Mucosa of rectum (tissue), 2 donors: ENCODE data around the gene KMT2C.
"Not testable (repeated sequence)": the region's sequence is repeated elsewhere in the genome, so short reads cannot be mapped to it uniquely, and the experiment has no call there.

Source experiments
- H3K27ac ChIP-seq, 2 donors: one replicate each; pipeline ENCODE4 v1.7.0; 2013; ENCODE audit warnings: inconsistent platforms in 2 of 2, low read depth in 2 of 2, low read length in 2 of 2
- H3K27me3 ChIP-seq, 2 donors: one replicate each; pipeline ENCODE4 v1.7.0; 2013; ENCODE audit warnings: low read length in 2 of 2; ENCODE audit not compliant: control insufficient read depth in 2 of 2, insufficient read depth in 2 of 2
- H3K36me3 ChIP-seq, 2 donors: one replicate each; pipeline ENCODE4 v1.7.0; 2013; ENCODE audit warnings: low read length in 2 of 2; ENCODE audit not compliant: control insufficient read depth in 2 of 2, insufficient read depth in 2 of 2
- H3K4me1 ChIP-seq, 2 donors: one replicate each; pipeline ENCODE4 v1.7.0; 2013; ENCODE audit warnings: low read length in 2 of 2, mild to moderate bottlenecking in 1 of 2; ENCODE audit not compliant: control insufficient read depth in 2 of 2, insufficient read depth in 2 of 2
- H3K4me3 ChIP-seq, 2 donors: one replicate each; pipeline ENCODE4 v1.7.0; 2013; ENCODE audit warnings: low read length in 2 of 2
- H3K9ac ChIP-seq, 2 donors: one replicate each; pipeline ENCODE4 v1.7.0; 2013; ENCODE audit warnings: low read length in 2 of 2, low read depth in 1 of 2, mild to moderate bottlenecking in 1 of 2
- H3K9me3 ChIP-seq, 2 donors: one replicate each; pipeline ENCODE4 v1.7.0; 2013; ENCODE audit warnings: low read length in 2 of 2; ENCODE audit not compliant: control insufficient read depth in 2 of 2
- donor health status: healthy.
- donor health status: Normal muscosa, but diverticular disease.

The KMT2C gene

DNA sequence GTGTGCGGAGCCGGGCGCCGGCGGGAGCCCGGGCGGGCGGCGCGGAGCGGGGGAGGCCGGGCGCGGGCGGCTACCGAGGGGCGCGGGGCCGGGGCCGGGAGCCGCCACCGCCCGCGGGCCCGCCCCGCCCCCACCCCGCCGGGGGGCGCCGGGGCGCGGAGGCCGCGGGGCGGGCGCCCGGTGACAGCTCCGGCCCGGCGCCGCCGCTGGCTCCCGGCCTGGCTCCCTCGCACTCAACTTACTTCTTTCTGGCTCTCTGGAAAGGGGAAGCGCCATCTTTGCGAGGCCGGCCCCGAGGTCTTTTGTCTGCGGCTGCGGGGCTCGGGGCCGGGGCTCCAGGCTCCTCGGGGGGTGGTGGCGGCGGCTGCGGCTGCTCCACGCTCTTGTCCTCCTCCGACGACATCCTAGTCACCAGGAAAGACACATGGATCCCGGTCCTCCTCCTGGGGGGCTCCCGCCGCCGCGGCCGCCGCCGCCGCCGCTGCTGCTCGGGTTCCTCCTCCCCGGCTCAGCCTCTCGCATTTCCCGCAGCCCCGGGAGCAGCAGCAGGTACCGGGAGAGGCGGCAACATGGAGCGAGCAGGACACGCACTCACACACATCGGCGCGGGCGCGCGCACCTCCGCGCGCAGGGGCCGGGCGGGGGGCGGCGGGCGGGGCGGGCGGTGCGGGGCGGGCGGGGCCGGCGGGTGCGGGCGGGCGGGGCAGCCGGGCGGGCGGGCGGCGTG lies at the start of gene KMT2C:
Gene KMT2C (minus strand): TSS at position 620 of the 727 bp plus-strand sequence. CDS start 217 bp downstream, at position 403.
- peak within 1 kb of the TSS; percentile 76 to 90 for H3K9ac ChIP-seq
- H3K27ac ChIP-seq, result peak within 1 kb of the TSS; percentile 97 to 98
- H3K27me3 ChIP-seq, result no peaks in the 10 kb centered on the region
- H3K4me1 ChIP-seq, result peaks cover 6 to 10% of the 10 kb centered on the region in 2 donors
- no peaks in the 10 kb centered on the region for H3K36me3 ChIP-seq
- H3K4me3 ChIP-seq, result peak within 1 kb of the TSS; percentile 80 to 83
- H3K9me3 ChIP-seq, result no peaks in the 10 kb centered on the region

DNA sequence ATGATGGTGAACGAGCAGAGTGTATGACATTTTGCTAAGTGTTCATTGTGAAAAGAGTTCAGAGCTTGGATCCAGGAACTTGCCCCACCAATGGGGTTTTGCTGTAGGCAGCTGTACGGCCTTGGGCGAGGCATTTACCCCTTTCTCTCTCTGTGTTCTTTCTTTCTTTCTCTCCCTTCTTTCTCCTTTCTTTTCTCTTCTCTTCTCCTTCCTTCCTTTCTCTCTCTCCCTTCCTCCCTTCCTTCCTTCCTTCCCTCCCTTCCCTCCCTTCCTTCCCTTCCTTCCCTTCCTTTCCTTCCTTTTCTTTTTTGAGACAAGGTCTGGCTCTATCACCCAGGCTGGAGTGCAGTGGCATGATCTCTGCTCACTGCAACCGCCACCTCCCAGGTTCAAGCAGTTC lies 45.3 kb upstream of the KMT2C start:
- no peaks in the 10 kb centered on the region for H3K36me3 ChIP-seq
- H3K9ac ChIP-seq, result no peak overlapping the region
- no peaks in the 10 kb centered on the region for H3K27me3 ChIP-seq
- H3K4me1 ChIP-seq, result no peaks in the 10 kb centered on the region
- no peak overlapping the region for H3K4me3 ChIP-seq
- no peaks in the 10 kb centered on the region for H3K9me3 ChIP-seq
- no peak overlapping the region for H3K27ac ChIP-seq

DNA sequence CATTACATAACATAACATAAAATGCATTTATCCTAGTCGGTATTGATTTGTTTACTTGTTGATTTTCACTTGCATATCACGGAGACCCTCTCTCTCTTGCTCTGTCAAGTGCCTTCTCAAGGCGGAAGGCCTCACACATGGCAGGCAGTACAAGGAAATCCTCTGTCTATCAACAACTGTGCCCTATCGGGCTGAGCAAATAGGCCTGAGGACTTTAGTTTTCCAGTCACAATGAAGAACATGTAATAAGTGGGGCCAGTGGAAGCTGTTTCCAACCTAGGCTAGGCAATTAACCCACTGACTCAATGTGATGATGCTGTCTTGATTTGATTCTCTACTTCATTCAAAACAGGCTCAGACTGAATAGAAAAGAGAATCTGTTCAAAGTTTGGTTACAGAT lies 44.9 kb upstream of the KMT2C start:
- Histone ChIP-seq H3K36me3 (no peaks in the 10 kb centered on the region), H3K27me3 (no peaks in the 10 kb centered on the region), H3K4me3 (no peak overlapping the region), H3K27ac (no peak overlapping the region), H3K9me3 (no peaks in the 10 kb centered on the region), H3K9ac (no peak overlapping the region), H3K4me1 (no peaks in the 10 kb centered on the region)

DNA sequence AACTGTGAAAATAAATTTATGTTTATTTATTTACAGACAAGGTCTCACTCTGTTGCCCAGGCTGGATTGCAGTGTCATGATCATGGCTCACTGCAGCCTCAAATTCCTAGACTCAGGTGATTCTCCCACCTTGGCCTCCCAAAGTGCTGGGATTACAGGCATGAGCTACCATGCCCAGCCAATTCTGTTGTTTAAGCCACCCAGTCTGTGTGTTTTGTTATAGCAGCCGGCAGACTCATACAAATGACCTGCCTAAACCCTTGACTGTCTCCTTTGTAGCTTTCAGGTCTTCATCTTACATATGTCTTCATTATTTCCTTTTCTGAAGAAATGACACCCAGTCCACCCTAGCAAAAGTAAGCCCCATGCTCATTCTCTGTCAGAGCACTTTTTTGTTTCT lies 43.8 kb upstream of the KMT2C start:
- Histone ChIP-seq H3K4me3 (no peak overlapping the region), H3K36me3 (no peaks in the 10 kb centered on the region), H3K9ac (no peak overlapping the region), H3K4me1 (no peaks in the 10 kb centered on the region), H3K27ac (no peak overlapping the region), H3K9me3 (no peaks in the 10 kb centered on the region), H3K27me3 (no peaks in the 10 kb centered on the region)

DNA sequence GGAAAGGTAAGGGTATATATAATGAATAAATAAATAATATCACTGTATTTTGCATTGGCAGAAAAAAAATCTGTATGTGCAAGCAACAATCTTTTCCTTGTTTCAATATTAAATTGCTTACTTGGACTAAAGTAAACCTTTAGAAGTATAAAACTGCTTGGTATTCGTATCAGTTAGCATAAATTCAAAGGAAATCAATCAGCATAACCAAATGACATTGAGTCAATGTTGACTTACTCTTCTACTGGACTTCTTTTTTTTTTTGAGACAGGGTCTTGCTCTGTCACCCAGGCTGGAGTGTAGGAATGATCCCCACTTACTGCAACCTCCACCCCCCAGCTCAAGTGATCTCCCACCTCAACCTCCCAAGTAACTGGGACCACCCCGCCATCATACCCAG lies 42.3 kb upstream of the KMT2C start:
- Histone ChIP-seq H3K4me3 (no peak overlapping the region), H3K9me3 (no peaks in the 10 kb centered on the region), H3K9ac (no peak overlapping the region), H3K36me3 (no peaks in the 10 kb centered on the region), H3K27ac (no peak overlapping the region), H3K27me3 (no peaks in the 10 kb centered on the region), H3K4me1 (no peaks in the 10 kb centered on the region)

DNA sequence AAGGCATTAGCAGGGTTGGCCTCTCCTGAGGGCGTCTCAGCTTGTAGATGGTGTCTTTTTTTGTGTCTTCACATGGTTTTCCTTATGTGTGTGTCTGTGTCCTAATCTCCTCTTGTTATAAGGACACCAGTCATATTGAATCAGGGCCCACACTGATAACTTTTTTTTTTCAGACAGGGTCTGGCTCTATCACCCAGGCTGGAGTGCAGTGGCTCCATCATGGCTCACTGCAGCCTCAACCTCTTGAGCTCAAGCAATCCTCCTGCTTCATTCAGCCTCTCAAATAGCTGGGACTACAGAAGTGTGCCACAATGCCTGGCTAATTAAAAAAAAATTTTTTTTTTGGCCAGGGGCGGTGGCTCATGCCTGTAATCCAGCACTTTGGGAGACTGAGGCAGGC lies 41.3 kb upstream of the KMT2C start:
- Histone ChIP-seq H3K9ac (no peak overlapping the region), H3K4me3 (no peak overlapping the region), H3K27ac (no peak overlapping the region), H3K36me3 (no peaks in the 10 kb centered on the region), H3K4me1 (no peaks in the 10 kb centered on the region), H3K9me3 (no peaks in the 10 kb centered on the region), H3K27me3 (no peaks in the 10 kb centered on the region)

DNA sequence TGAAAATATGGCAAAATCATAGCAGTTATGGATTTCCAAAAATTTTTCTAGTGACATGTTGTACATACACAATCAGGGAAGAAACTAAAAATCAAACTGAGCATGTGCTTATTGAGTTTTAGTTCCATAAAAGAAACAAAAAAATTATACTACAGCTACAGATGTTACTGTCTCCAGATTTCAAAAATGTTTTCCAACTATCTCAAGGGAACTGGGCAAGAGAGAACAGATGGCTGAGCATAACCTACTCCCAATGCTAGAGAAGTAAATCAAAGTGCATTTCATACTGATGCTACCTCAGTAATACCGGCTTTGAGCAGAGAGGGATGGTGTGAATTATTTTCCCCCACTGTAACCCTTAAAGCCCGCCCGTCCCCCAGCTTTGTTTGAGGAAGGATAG lies 40.7 kb upstream of the KMT2C start:
- no peak overlapping the region for H3K27ac ChIP-seq
- H3K36me3 ChIP-seq, result no peaks in the 10 kb centered on the region
- H3K4me3 ChIP-seq, result no peak overlapping the region
- no peaks in the 10 kb centered on the region for H3K4me1 ChIP-seq
- no peak overlapping the region for H3K9ac ChIP-seq
- H3K27me3 ChIP-seq, result no peaks in the 10 kb centered on the region
- no peaks in the 10 kb centered on the region for H3K9me3 ChIP-seq

DNA sequence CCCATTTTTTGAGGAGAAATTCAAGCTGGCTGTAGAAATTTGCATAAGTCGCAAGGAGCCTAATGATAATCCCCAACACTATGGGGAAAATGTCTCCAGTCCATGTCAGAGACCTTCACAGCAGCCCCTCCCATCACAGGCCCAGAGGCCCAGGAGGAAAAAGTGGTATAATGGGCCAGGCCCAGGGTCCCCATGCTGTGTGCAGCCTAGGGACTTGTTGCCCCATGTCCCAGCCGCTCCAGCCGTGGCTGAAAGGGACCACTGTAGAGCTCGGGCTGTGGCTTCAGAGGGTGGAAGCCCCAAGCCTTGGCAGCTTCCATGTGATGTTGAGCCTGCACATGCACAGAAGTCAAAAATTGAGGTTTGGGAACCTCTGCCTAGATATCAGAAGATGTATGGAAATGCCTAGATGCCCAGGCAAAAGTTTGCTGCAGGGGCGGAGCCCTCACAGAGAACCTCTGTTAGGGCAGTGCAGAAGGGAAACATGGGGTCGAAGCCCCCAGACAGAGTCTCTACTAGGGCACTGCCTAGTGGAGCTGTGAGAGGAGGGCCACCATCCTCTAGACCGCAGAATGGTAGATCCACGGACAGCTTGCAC lies 35.3 kb upstream of the KMT2C start:
- not testable (repeated sequence) for H3K27me3 ChIP-seq, H3K9ac ChIP-seq, H3K4me3 ChIP-seq, H3K36me3 ChIP-seq, H3K9me3 ChIP-seq, H3K27ac ChIP-seq, H3K4me1 ChIP-seq

DNA sequence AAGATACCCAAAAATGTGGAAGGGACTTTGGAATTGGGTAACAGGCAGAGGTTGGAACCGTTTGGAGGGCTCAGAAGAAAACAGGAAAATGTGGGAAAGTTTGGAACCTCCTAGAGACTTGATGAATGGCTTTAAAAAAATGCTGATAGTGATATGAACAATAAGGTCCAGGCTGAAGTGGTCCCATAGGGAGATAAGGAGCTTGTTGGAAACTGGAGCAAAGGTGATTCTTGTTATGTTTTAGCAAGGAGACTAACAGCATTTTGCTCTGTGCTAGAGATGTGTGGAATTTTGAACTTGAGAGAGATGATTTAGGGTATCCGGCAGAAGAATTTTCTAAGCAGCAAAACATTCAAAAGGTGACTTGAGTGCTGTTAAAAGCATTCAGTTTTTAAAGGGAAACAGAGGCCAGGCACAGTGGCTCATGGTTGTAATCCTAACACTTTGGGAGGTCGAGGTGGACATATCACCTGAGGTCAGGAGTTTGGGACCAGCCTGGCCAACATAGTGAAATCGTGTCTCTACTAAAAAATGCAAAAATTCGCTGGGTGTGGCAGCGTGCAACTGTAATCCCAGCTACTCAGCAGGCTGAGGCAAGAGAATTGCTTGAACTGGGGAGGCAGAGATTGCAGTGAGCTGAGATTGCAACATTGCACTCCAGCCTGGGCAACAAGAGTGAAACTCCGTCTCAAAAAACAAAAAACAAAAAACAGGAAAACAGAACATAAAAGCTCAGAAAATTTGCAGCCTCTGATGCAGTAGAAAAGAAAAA lies 34.6 kb upstream of the KMT2C start:
- not testable (repeated sequence) for H3K9me3 ChIP-seq, H3K27me3 ChIP-seq, H3K36me3 ChIP-seq, H3K27ac ChIP-seq, H3K4me1 ChIP-seq, H3K4me3 ChIP-seq, H3K9ac ChIP-seq

DNA sequence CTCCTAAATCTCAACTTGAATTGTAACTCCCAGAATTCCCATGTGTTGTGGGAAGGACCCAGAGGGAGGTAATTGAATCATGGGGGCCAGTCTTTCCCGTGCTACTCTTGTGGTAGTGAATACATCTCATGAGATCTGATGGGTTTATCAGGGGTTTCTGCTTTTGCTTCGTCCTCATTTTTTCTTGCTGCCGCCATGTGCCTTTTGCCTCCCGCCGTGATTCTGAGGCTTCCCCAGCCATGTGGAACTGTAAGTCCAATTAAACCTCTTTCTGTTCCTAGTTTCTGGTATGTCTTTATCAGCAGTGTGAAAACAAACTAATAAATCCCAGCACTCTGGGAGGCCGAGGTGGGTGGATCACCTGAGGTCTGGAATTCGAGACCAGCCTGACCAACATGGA lies 33.8 kb upstream of the KMT2C start:
- not testable (repeated sequence) for H3K27ac ChIP-seq, H3K9ac ChIP-seq, H3K4me3 ChIP-seq, H3K27me3 ChIP-seq, H3K36me3 ChIP-seq, H3K4me1 ChIP-seq, H3K9me3 ChIP-seq
